Muscle of arm (tissue), 12 donors: ENCODE data around the gene MARK3. TPM values are rescaled to one million over a fixed set of nuclear protein-coding genes. Genes with fewer than 3 reads are reported as not detected.
"Not testable (repeated sequence)": the region's sequence is repeated elsewhere in the genome, so short reads cannot be mapped to it uniquely, and the experiment has no call there.

Source experiments
- DNase-seq: peaks from one replicate; pipeline ENCODE4 v3.0.0-alpha.2; 2013
- polyA plus RNA-seq, 12 donors: library from polyadenylated mRNA; unstranded; fragments of 120-200 nt; gene quantifications; one replicate each; pipeline ENCODE4 v1.2.1, GENCODE V29; 2013; ENCODE audit not compliant: insufficient read length in 12 of 12

The MARK3 gene
- polyA plus RNA-seq, 12 donors, result 51.7 to 92.4 (median 62.1) TPM; not detected in 1

- no peak for DNase-seq
Observed at GRCh38 chr14:103510724-103511693, 125.8 kb downstream of the MARK3 start.

DNA sequence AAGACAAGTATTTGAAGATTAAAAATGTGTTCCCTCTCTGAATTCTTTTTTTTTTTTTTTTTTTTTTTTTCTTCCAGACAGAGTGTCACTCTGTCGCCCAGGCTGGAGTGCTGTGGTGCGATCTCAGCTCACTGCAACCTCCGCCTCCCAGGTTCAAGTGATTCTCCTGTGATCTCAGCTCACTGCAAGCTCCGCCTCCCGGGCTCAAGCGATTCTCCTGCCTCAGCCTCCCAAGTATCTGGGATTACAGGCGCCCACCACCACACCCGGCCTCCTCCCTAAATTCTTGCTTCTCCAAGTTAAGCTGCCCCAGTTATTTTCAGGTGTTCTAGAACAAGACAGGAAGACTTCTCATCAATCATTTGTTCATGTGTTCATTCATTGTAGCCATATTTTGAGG lies 127.0 kb downstream of the MARK3 start:
- DNase-seq, result not testable (repeated sequence)

DNA sequence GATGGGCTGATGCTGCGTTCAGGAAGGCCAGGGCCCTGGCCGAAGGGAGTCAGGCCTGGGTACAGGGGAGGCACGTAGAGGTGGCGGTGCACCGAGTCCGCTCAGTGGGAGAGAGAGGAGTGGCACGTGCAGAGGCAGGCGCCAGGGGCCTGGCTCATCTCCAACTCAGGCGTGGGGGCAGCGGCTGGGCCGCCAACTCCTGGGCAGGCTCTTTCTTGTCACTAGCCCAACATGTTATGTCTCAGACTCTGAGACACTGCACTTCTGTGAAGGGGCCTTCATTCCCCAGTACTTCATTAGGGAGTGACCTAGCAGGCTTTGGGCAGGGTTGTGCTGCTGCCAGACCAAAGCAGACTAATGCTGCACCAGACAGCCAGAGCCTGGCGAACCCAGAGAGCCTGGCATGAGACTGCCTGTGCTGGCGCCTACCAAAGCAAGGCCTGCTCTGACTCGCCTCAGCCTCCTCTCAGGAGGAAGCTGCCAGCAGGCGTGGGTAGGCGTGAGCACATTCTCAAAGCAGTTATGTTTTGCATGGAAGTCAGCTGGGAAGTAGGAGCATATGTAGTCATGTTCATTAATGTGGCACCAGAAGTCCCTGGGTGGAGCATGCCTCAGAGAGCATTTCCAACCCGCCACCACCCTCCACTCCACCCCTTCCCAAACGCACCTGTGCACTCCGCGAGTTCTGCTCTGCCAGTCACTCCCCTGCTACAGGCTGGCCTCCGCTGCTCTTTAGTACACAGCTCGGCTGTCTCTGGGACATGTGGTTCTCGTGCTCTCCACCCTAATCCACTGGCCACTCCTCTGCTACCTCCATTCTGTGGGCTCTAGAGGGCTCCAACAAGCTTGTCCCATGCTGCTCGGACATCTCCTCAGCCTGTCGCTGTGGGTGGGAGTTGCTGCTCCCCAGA lies 127.7 kb downstream of the MARK3 start:
- no peak for DNase-seq

- DNase-seq, result no peak
Observed at GRCh38 chr14:103514596-103515421, 129.6 kb downstream of the MARK3 start.

GRCh38 chr14:103516426-103517173 lies 131.4 kb downstream of the MARK3 start:
- DNase-seq, result no peak

DNA sequence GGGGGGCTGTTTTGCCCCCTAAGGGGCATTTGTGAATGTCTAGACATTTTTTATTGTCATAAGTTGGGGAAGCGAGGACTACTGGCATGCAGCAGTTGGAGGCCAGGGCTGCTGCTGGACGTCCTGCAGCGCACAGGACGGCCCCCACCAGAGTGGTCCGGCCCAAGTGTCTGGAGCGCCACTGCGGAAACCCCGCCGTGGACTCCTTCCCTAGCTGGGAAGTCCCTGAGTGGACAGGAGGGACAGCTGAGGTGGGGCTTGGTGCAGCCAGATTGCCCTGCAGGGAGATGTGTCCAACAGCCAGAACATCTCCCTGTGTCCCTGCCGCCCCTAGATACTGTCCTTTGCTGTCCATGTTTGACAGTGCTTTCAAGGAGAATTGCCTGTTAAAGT lies 132.0 kb downstream of the MARK3 start:
- DNase-seq, result no peak

GRCh38 chr14:103517721-103518421 lies 132.7 kb downstream of the MARK3 start:
- no peak for DNase-seq

DNA sequence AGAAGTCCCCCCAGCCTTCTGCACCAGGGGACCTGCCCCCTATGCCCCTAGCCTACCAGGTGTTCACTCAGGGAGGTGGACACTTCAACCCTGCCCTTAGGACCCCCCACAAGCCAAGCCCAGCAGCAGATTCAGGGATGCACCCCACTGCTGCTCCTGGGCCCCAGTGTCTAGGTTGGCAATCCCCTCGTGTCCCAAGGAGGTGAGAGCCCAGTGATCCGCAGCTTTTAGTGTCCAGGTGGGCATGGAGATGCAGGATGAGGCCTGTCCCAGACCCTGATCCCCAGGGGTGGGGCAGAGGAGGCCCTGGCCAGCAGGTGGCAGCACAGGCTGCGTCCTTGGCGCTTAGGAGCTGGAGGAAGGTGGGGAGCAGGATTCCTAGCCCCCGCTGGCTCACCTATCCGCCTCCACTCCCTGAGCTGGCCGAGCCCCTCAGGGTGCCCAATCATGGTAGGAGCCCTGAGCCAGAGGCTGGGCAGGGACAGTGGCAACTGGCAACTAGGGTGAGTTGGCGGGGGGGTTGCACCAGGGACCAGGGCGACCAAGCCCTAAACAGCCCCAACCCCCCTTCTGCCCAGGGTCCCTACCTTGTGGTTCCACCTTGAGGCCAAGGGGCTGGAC lies 133.3 kb downstream of the MARK3 start:
- no peak for DNase-seq

- DNase-seq, result no peak
Observed at GRCh38 chr14:103519043-103519836, 134.0 kb downstream of the MARK3 start.

DNA sequence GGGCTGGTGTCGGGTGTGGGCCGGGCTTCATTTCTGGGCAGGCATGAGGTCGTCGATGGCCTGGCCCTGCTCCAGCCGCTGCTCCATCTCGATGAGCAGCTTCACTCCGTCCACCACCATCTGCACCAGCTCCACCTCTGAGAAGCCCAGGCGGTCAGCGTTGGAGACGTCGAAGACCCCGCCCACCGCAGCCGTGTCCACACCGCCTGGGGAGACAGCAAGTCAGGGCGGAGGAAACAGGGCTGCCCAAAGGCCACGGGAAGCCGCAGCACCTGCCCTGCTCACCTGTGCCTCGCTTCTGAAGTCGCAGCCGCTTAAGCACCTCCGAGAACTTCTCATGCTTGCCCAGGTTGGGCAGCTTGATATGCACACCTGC lies 134.6 kb downstream of the MARK3 start:
- DNase-seq, result no peak

- DNase-seq, result no peak
Observed at GRCh38 chr14:103520269-103520656, 135.0 kb downstream of the MARK3 start.

DNA sequence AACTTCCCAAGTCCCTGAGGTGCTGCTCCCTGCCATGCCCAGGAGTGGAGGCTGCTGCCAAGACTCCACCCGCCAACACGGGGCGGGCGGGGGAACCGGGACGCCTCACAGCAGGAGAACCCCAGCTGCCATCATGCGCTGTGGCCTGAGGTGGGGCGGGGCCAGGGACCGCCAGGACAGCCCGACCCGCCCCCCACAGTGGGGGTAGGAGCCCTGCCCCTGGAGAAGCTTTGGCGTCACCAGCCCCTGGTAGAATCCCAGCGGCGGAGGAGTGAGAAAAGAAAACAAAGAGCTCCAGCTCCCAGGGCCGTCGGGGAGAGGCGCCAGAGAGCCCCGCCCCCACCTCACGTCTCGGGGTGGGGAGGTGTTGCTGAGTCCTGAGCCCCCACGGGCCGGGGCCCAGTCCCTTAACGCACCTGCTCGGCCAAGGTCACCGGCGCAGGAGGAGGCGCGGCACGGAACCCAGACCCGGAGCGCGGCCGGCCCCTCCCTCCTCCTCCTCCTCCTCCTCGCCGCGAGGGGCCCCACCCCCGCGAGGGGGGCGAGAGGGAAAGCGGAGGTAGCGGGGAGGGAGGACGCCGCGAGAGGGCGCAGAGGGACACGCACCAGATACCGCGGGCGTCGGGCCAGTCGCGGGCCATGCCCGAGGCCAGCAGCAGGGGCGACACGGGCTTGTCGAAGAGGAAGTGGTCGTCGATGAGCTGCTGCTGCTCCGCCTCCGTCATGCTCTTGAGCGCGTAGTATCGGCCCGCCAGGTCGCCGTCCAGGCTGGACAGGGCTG lies 135.6 kb downstream of the MARK3 start:
- DNase-seq, result peak; percentile 76

- no peak for DNase-seq
Observed at GRCh38 chr14:103521438-103521950, 136.3 kb downstream of the MARK3 start.

DNA sequence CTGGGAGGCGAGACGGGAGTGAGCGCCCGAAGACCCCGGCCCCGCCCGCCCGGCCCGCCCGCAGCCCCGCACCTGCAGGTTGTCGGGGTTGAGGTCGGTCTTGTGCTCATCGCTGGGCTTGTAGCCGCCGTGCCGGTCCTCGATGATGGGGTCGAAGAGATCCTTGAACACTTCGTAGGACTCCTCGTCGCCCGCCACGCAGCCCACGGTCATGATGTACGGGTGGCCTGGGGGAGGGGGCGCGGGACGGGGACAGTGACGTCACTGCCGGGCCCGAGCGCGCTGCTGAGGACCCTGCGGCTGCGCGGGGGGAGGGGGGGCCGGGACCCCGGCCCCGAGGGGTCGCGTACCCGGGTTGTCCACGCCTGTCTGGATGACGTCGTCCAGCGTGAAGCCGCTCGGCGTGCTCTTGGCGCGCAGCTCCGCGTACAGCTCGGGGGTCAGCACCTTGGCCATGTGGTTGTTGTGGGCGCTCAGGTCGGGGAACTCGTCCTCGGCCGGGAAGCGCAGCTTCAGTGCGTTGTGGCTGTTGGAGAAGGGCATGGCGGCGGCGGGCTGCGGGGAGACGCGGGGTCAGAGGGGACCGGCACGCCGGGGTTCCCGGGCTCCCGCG lies 136.8 kb downstream of the MARK3 start:
- DNase-seq, result no peak

DNA sequence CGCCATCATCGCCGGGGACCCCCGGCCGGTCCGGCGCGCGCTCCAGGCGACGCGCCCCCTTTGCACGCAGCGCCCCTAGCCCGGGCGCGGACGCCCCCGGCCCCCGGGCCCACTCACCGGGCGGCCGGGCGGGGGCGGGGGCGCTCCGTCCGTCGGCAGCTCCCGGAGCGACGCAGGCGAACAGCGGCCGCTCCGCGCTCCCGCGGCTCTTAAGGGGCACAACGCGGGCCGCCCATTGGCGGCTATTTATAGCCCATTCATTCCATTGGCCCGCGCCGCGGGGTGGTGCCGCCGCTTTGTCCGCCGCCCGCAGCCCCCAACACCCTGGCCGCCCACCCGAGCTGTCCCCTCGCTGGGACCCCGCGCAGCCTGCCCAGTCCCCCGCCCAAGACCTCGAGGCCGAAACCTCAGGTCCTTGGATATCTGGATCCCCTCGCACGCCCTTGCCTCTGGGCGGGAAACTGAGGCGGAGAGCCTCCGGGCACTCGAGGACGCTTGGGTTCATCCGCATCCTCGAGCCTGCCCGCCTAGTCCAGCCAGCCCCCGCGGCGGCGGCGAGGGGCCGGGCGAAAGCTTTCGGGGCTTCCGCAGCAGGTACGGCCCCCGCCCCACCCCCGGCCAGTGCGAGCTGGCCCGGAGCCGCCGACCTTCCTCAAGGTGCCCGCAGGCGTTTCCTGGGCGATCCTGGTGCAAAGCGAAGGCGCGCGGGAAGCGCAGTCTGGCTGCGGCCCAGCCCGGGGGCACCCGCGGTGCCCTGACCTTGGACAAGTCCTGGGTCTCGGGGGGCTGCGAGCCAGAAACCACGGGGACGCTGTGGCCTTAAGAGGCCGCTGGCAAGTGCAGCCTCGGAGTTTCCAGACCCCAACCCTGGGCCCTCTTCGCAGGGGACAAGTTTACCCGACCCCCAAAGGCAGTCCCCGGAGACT lies 137.7 kb downstream of the MARK3 start, which contains the start of gene CKB:
TSS of gene CKB (minus strand) at position 182 of the 926 bp plus-strand sequence. CDS start 337 bp downstream, outside the sequence.
- DNase-seq, result no peak

- DNase-seq, result no peak
Observed at GRCh38 chr14:103523575-103523954, 138.3 kb downstream of the MARK3 start.
